Right cardiac atrium (tissue), 5 donors: ENCODE measurements around the gene SCAANT1. TPM values are rescaled to one million over a fixed set of nuclear protein-coding genes. Genes with fewer than 3 reads are reported as not detected.

Experiments used
- ATAC-seq, 2 donors: fragments of 200-7000 bp; cut with Tn5 transposase; one replicate each; pipeline versions ENCODE4 v1.8.0 to v1.9.1; 2020; ENCODE audit warnings: moderate library complexity in 2 of 2, mild to moderate bottlenecking in 1 of 2
- DNase-seq, 3 donors: peaks; one replicate each; pipeline ENCODE4 v3.0.0-alpha.2; 2020
- H3K27ac ChIP-seq: one replicate; pipeline ENCODE4 v1.5.1; 2013; ENCODE audit warnings: mild to moderate bottlenecking, low read length, control low read depth, moderate library complexity
- H3K27me3 ChIP-seq: one replicate; pipeline ENCODE4 v1.6.1; 2013; ENCODE audit not compliant: control insufficient read depth, insufficient read depth
- H3K4me1 ChIP-seq: one replicate; pipeline ENCODE4 v1.6.1; 2013; ENCODE audit warnings: low read length; ENCODE audit not compliant: control insufficient read depth, insufficient read depth
- H3K4me3 ChIP-seq: one replicate; pipeline ENCODE4 v1.5.1; 2013; ENCODE audit warnings: low read length, control low read depth
- H3K9me3 ChIP-seq: one replicate; pipeline ENCODE4 v1.6.1; 2013; ENCODE audit warnings: low read length; ENCODE audit not compliant: control insufficient read depth
- WGBS: extraction: QIAGEN DNeasy Blood & Tissue Kit; methylation state at CpG from one replicate; pipeline ENCODE4 v1.1.7; 2013; 5-methylcytosine and 5-hydroxymethylcytosine counted together
- intact Hi-C, 4 donors: fragments of 100-400 bp; cut with DNase I; formaldehyde crosslinking; loops; one replicate each; pipeline versions ENCODE4 v1.11.0 to v1.14.0; 2022 to 2023
- long read RNA-seq, 4 donors: library from polyadenylated mRNA; unstranded; transcript quantifications; one replicate each; pipeline ENCODE4 v2.0.0, GENCODE V29; 2020 to 2021
- polyA plus RNA-seq: library from polyadenylated mRNA; stranded (reverse); fragments of 200-250 nt; gene quantifications from one replicate; pipeline ENCODE4 v1.2.3, GENCODE V29; 2013
- total RNA-seq, 4 donors: library from RNA; stranded (reverse); fragmentation: NEBNext Ultra II Directional; extraction: Animal tissue kit (Norgen Biotek cat#: 25700); gene quantifications; one replicate each; pipeline ENCODE4 v1.2.1, GENCODE V29; 2021
- donor health status: healthy with polysubstance abuse.
- donor health status: DM: no; HTN: yes; CAD: no.
- donor health status: DM: no; HTN: no; CAD: no.
- donor health status: DM: no; HTN: yes; CAD: no; lungs with severe emphysema.
- donor health status: DM: yes; HTN: yes; CAD: no.

Gene SCAANT1
- not detected for total RNA-seq
- not detected for polyA plus RNA-seq
- long read RNA-seq, donor 1, result 0 reads
- long read RNA-seq, donor 2, result 0 reads
- long read RNA-seq, donor 3, result 0 reads
- long read RNA-seq, donor 4, result 0 reads

GRCh38 chr3:63911873-63912767, at the start of gene SCAANT1:
Gene SCAANT1, minus strand, starts transcription at chr3:63912383.
- Histone ChIP-seq H3K4me3 (peak within 1 kb of the TSS; percentile 84), H3K27ac (peak within 1 kb of the TSS; percentile 92), H3K9me3 (no peaks in the 10 kb centered on the region), H3K27me3 (no peaks in the 10 kb centered on the region), H3K4me1 (no peaks in the 10 kb centered on the region)
- ATAC-seq (peak; percentile 92 to 95), DNase-seq (peak; percentile 94 to 96 (median 96))
- intact Hi-C loops, result loop anchor here in 1 of 4 donors (10.0 kb wide), 1 partner anchor 83 kb away; no protein-coding TSS in a partner anchor
- under 1% methylated on average over 115 of the region's 115 CpGs for WGBS

- Histone ChIP-seq H3K4me1 (peaks cover 5% of the 10 kb centered on the region), H3K27ac (no peak overlapping the region)
- no peak for DNase-seq
These were observed 49.7 kb upstream of the SCAANT1 start for GRCh38 chr3:63961891-63962290.

GRCh38 chr3:63960048-63960711, 48.0 kb upstream of the SCAANT1 start:
- ATAC-seq (peak; percentile 69 to 80), DNase-seq (peak; percentile 37 to 62 (median 51))
- 31% methylated on average over 6 of the region's 6 CpGs for WGBS
- Histone ChIP-seq H3K4me1 (peaks cover 8% of the 10 kb centered on the region), H3K4me3 (peak overlapping the region; percentile 5), H3K27me3 (no peaks in the 10 kb centered on the region), H3K27ac (no peak overlapping the region), H3K9me3 (no peaks in the 10 kb centered on the region)
- intact Hi-C loops, result no loop called here

More at GRCh38 chr3:63961891-63962290, 49.7 kb upstream of the SCAANT1 start:
- 52% methylated on average over 2 of the region's 2 CpGs for WGBS
- intact Hi-C loops, result no loop called here
- peak; percentile 42 to 44 for ATAC-seq
- H3K9me3 ChIP-seq, result no peaks in the 10 kb centered on the region
- H3K27me3 ChIP-seq, result no peaks in the 10 kb centered on the region
- H3K4me3 ChIP-seq, result no peak overlapping the region

GRCh38 chr3:63959146-63959545, 47.0 kb upstream of the SCAANT1 start:
- no peak for DNase-seq
- no peaks in the 10 kb centered on the region for H3K9me3 ChIP-seq
- 50% methylated on average over 3 of the region's 3 CpGs for WGBS
- H3K27me3 ChIP-seq, result no peaks in the 10 kb centered on the region
- peaks cover 9% of the 10 kb centered on the region for H3K4me1 ChIP-seq
- intact Hi-C loops, result no loop called here
- no peak overlapping the region for H3K4me3 ChIP-seq
- ATAC-seq, result no peak
- H3K27ac ChIP-seq, result no peak overlapping the region

GRCh38 chr3:63955830-63956545, 43.8 kb upstream of the SCAANT1 start:
- peak in 1 of 3 donors; percentile 32 for DNase-seq
- Histone ChIP-seq H3K4me1 (peaks cover 9% of the 10 kb centered on the region), H3K9me3 (no peaks in the 10 kb centered on the region), H3K4me3 (no peak overlapping the region), H3K27me3 (no peaks in the 10 kb centered on the region), H3K27ac (no peak overlapping the region)
- 96% methylated on average over 13 of the region's 13 CpGs for WGBS
- ATAC-seq, result no peak
- intact Hi-C loops, result no loop called here

GRCh38 chr3:63955036-63955650, 43.0 kb upstream of the SCAANT1 start:
- H3K9me3 ChIP-seq, result no peaks in the 10 kb centered on the region
- 76% methylated on average over 3 of the region's 3 CpGs for WGBS
- no peak overlapping the region for H3K27ac ChIP-seq
- no peak for ATAC-seq
- H3K27me3 ChIP-seq, result no peaks in the 10 kb centered on the region
- no peak for DNase-seq
- intact Hi-C loops, result no loop called here
- H3K4me3 ChIP-seq, result no peak overlapping the region
- peaks cover 6% of the 10 kb centered on the region for H3K4me1 ChIP-seq

GRCh38 chr3:63954182-63954581, 42.0 kb upstream of the SCAANT1 start:
- DNase-seq, result peak in 1 of 3 donors; percentile 24
- H3K27ac ChIP-seq, result no peak overlapping the region
- H3K27me3 ChIP-seq, result no peaks in the 10 kb centered on the region
- H3K9me3 ChIP-seq, result no peaks in the 10 kb centered on the region
- ATAC-seq, result no peak
- WGBS, result 89% methylated on average over 5 of the region's 5 CpGs
- intact Hi-C loops, result no loop called here
- no peak overlapping the region for H3K4me3 ChIP-seq
- peaks cover 4% of the 10 kb centered on the region for H3K4me1 ChIP-seq

GRCh38 chr3:63952248-63952594, 40.0 kb upstream of the SCAANT1 start:
- peaks cover 9% of the 10 kb centered on the region for H3K4me1 ChIP-seq
- ATAC-seq (no peak), DNase-seq (no peak)
- H3K9me3 ChIP-seq, result no peaks in the 10 kb centered on the region
- WGBS, result 79% methylated on average over 2 of the region's 2 CpGs
- H3K4me3 ChIP-seq, result no peak overlapping the region
- no peak overlapping the region for H3K27ac ChIP-seq
- intact Hi-C loops, result no loop called here
- no peaks in the 10 kb centered on the region for H3K27me3 ChIP-seq

- no peak for ATAC-seq
- no peaks in the 10 kb centered on the region for H3K9me3 ChIP-seq
- intact Hi-C loops, result no loop called here
- H3K4me1 ChIP-seq, result peaks cover 9% of the 10 kb centered on the region
- no peak for DNase-seq
- no peak overlapping the region for H3K4me3 ChIP-seq
- H3K27me3 ChIP-seq, result no peaks in the 10 kb centered on the region
- H3K27ac ChIP-seq, result no peak overlapping the region
- 59% methylated on average over 1 of the region's 1 CpG for WGBS
These were observed 39.5 kb upstream of the SCAANT1 start for GRCh38 chr3:63951492-63952247.

- H3K4me3 ChIP-seq, result no peak overlapping the region
- no peaks in the 10 kb centered on the region for H3K9me3 ChIP-seq
- ATAC-seq, result no peak
- WGBS, result 78% methylated on average over 1 of the region's 1 CpG
- no peaks in the 10 kb centered on the region for H3K27me3 ChIP-seq
- H3K4me1 ChIP-seq, result peaks cover 8% of the 10 kb centered on the region
- H3K27ac ChIP-seq, result no peak overlapping the region
- DNase-seq, result no peak
- intact Hi-C loops, result no loop called here
These were observed 38.5 kb upstream of the SCAANT1 start for GRCh38 chr3:63950698-63951097.
